A673 (cell line): ENCODE data around the gene SELENOF.

Source experiments
- CTCF ChIP-seq: fragments of 300-800, 200-600 bp; sonication (generic); conservative IDR thresholded peaks from 2 replicates; pipeline ENCODE4 v1.5.1; 2017; ENCODE audit warnings: low read depth, mild to moderate bottlenecking, antibody characterized with exemption, low read length, moderate library complexity, mixed read lengths
- EZH2 ChIP-seq: fragments of 200-600 bp; sonication (generic); IDR thresholded peaks from 2 replicates; pipeline ENCODE4 v1.6.1; 2017; ENCODE audit warnings: borderline replicate concordance, low read depth, mild to moderate bottlenecking, mixed read lengths, antibody characterized with exemption, low read length; ENCODE audit not compliant: poor library complexity, severe bottlenecking

GRCh38 chr1:86823821-86824500 lies 90.0 kb downstream of the SELENOF start:
- TF ChIP-seq CTCF (no peak), EZH2 (no peak)
